Raji (cell line): Measurements from ENCODE around the gene PLCL2.

ENCODE experiments used
- POLR2A ChIP-seq: IDR thresholded peaks from 2 replicates; pipeline ENCODE4 v1.6.1; 2011; ENCODE audit warnings: low read depth, low read length, control low read depth; ENCODE audit not compliant: insufficient read depth

PLCL2 gene

DNA sequence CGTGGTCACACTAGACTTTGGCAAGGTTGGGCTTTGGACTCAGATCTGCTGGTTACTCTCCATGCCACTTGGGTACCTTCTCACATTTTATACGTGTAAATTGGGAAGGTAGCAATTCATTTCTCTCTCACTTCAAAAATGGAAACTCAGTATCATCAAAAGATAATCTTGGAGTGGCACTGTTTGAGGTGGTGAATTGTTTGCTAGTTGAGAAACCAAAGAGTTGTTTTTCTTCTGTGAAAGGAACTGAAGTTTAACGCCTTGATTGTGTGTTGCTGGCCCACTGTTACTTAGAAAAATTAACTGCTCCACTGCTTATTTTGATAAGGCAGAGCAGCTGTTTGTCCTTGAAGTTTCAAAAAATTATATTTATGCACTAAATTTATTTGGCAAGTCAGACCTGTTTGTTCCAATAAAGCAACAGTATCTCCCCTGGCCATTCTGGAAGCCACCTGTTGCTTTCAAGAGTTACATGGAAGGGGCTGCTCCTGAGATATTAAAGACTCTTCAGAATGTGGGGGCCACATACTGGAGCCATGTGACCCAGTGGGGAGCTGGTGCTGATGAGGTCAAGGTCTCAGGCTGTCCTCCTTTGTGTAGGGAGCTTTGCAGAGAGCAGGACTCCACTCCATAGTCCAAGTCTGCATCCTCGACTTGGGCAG lies 16.2 kb downstream of the PLCL2 start:
- TF ChIP-seq POLR2A: no peak

DNA sequence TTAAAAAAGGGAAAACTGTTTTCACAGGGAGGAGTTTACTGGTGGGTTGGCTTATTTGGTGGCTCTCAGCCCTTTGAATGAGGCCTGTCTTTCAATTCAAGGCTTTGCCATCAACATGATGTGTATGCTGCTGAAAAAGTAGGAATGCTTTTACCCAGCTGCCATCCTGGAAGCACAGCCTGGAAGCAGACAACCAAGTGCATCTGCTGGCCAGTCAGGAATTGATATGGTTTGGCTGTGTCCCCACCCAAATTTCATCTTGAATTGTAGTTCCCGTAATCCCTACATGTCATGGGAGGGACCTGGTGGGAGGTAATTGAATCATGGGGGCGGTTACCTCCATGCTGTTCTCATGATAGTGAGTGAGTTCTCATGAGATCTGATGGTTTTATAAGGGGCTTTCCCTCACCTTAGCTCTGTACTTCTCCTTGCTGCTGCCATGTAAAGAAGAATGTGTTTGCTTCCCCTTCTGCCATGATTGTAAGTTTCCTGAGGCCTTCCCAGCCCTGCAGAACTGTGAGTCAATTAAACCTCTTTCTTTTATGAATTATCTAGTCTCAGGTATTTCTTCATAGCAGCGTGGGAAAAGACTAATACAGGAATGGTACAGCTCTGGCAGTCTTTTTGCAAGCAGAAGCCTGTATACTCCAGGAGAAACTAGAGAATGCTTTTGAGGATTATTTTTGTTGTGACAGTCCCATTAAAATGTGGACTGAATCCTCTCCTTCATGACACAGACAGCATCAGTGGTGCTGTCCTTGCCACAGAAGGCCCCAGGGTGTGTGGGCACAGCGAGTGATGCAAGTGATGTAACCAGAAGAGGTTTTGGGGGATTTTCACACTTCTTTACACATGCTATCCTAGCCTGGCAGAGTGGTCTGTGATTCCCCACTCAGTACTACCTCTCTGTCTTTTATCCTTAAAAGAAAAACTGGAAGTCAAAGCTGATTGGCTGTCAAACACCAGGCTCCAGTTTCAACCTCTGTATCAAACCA lies 20.0 kb downstream of the PLCL2 start:
- no peak for TF ChIP-seq POLR2A

DNA sequence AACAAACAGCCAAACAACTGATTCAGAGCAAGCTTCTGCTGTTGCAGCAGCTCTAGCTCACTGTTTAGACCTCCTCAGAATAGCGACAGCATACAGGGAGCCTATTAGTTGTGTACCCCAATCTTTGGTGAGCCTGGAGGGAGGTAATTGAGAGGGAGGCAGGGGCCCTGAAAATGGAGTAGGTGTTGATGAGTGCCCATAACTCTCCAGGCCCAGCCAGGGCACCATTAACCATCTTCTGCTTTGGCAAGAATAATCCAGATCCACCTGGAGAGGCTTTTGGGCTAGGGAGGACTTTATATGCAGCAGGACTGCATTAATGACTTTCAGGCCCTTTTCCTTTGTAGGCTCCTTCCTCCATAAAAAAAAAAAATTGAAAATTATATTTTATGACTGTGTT lies 20.9 kb downstream of the PLCL2 start:
- no peak for TF ChIP-seq POLR2A

DNA sequence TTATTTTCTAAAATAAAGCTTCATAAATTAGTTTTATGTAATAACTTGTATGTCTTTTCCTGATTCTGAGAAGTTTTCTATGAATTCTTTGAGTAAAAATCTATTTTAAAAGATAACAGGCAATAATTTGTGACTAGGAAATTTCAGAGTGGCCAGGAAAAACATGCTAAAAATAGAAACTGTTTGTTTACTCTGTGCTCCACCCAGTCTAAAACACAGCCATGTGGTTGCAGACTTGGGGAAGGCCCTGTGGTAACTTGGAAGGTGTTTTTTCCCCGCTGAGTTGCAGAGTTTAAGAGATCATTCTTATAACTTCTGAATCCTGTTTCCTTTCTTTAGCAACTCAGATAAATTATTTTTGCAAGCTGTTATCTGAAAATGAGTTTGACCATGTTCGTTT lies 21.9 kb downstream of the PLCL2 start:
- TF ChIP-seq POLR2A: no peak

DNA sequence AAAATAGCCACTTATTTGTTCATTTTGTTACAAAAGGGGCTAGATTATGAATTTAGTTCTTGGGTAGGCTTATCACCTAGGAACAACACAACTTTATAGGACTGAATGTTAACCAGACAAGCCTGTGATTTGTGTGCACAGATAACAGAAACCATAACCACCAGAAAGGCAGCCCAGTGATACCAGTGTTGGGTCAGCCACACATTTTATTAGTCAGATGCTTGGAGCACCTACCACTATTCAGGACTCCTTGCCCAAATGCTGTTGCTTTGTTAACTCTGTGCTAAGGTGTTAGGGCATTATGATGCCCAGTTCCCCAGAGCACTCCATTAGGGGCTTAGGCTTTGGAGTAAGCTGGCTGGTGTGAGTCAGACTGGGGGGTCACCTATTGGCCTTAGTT lies 22.5 kb downstream of the PLCL2 start:
- TF ChIP-seq POLR2A: no peak

DNA sequence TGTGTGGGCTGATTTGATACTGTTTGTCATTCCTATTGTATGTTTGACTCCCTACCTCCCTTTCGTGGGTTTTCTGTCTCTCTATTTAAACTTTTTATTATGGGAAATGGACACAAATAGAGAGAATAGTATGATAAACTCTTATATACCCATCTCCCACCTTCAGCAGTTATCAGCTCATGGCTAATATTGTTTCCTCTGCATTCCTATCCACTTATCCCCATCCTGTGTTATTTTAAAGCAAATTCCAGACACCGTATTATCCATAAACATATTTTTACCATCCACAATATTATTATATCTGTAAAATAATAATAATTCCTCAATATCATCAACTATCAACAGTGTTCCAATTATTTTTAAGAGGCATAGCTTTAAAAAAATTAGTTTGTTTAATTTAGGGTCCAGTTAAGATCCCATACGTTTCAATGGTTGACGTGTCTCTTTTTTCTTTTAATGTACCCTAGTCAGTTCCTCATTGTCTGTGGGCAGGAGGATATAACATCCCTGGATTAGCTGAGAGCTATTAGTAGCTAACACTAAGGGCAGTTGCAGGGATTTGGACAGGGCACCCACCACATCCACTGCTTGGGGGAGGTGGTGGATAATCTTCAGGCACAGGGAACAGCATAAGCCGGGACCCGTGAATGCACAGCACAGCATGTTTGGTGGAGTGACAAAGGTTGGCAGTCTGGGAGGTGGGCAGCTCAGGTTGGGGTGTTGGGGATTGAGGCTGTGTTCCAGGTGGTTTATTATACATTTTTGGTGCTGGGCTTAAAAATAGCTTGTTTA lies 23.5 kb downstream of the PLCL2 start:
- TF ChIP-seq POLR2A: no peak

DNA sequence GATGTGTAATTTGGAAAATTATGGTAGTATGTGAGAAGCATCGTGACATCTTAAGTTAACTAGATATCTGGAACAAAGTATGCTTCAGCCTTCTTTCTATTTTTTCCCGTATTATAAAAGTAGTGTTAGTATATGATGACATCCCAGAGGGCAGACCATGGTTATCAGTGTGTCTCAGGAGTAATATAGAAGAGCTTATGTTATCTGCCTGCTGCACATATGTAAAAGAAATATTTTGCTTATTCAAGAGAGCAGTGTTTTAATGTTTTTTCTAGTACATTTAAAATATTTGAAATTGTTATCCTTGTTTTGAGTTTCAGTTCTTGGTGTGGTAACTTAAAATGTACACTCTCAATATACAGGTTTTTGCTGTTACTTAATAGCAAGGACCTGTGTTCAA lies 24.1 kb downstream of the PLCL2 start:
- TF ChIP-seq POLR2A: no peak

DNA sequence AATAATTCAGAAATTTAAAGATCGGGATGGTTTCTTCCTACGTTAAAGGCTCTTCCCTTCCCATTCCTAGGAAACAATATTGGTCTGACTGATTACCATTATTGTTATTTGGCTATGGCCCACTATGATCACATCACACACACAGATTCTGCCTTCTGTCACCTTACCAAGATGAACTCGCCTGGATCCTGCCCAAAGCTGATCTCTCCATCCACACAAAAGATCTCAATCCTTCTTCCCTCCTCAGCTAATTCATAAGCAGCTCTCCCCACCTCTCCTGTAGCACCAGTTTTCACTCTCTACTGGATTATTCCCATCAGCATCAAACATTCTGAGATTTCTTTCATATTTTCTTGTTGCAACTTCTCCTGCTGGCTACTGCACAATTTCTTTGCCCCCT lies 25.0 kb downstream of the PLCL2 start:
- TF ChIP-seq POLR2A: no peak

DNA sequence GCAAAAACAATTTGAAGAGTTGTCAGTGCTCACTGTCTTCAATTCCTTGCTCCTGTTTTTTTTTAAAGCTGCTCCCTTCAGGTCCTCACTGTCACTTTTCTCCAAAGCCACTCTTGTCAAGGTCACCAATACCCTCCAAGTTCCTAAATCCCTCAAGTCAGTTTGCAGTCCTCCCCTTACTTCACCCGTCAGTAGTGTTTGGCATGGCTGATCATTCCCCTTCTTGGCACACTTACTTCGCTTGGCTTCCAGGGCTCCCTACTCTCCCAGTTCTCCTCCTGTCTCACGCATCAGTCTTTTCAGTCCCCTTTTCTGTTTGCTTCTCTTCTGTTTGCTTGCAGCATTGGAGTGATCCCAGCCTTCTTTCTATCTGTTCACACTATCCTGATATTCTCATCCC lies 25.5 kb downstream of the PLCL2 start:
- TF ChIP-seq POLR2A: no peak

DNA sequence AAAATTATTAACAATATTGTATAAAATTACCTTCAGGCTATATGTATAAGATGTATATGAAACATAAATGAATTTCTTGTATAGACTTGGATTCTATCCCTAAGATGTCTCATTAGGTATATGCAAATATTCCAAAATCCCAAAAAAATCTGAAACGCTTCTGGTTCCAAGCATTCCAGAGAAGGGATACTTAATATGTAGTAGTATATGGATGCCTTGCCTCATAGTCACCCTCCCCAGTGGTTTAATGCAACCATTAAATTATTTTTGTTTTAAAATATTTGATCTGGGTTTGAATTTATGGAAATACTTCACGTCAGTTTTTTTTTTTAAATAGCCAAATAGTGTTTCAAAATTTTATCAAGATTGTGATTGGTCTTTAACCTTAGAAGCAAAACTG lies 27.2 kb downstream of the PLCL2 start:
- TF ChIP-seq POLR2A: no peak

DNA sequence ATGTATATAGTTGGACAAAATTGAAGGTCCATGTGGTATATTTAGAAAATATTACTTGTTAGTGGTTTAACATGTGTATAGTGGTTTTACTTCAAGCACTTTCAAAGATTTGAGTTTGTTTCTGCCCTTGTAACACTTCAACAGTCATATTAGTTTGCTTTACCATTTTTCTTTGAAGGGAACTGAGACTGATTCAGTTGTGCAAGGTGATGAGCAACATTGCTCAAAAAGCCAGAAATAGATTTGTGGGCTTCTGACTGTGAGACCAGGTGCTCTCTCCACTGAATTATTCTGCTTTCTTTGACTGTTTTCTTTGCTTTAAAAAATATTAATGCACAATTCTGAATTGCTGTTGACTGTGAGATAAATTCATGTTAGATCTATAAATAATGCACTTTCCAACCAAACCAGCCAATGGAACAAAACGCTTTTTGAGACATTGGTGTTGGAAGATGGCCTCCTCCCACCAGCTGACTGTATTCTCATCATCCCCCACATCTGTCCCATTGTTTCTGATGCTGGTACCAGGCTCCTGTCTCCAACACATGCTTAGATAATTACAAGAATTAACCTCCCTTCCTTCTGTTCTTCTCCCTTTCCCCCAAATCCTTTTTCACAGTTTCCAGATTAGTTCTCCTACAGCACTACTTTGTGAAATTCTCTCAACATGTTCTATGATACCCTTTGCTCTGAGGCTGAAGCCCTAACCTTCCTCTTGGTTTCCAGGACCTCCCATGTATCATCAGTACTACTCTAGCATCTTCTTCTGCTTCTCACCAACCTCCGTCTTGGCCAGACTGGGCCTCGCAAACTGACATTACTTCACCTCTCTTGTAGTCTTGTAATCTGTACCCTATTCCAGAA lies 27.9 kb downstream of the PLCL2 start:
- no peak for TF ChIP-seq POLR2A

DNA sequence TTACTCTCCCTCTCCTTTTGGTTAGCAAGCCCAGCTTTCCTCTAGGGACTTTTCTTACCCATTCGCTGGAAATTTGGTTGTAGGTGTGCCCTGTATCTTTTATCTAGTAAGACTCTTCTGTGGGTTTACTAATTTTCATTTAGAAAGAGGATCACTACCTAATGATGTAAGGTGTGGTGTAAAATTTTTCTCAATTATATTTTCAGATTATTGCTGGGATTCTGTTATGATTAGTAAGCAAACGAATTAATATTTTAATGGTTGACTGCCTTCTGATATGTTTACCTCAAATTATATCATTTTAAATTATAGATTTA lies 28.5 kb downstream of the PLCL2 start:
- TF ChIP-seq POLR2A: no peak

DNA sequence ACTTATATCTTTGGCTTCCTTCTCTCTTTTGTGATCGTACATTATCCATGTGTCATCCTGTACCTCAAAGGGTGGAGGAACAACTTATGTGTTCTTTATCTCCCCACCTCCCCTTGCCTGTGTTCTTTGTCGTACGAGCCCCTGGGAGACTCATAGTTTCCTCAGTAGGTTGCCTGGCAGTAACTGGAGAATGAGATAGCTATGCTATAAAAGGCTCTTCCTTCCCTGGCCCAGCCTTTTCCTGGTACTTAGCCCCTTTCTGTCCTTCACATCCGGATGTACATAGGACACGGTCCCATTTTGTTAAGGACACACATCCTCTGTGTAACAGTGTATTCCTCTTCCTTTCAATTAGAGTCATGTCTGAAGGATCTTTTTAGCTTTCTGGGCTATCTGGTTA lies 32.1 kb downstream of the PLCL2 start:
- no peak for TF ChIP-seq POLR2A

DNA sequence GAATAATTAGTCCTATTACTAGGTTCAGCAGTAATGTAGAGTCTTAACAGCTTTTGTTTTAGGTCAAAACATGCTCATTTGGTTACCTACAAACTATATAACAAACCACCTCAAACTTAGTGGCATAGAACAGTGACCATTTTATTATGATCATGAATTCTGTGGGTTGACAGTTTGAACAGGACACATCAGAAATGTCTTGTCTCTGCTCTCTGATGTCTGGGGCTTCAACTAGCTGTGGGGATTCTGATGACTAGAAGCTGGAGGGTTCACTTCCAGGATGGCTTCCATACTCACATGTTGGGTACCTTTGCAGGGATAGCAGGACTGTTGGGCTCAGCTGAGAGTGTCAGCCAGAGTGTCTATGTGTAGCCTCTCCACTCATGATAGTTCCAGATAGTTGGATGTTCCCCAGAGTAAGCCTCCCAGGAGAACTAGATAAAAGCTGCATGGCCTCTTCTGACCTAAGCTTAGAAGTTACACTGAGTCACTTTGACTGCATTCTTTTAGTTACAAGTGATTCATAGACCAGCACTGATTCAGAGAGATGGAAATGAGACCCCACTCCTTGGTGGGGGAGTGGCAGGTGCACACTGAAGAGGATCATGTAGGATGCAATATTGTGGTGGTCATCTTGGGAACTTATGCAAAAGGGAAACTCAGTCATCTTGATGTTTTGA lies 32.6 kb downstream of the PLCL2 start:
- TF ChIP-seq POLR2A: no peak

DNA sequence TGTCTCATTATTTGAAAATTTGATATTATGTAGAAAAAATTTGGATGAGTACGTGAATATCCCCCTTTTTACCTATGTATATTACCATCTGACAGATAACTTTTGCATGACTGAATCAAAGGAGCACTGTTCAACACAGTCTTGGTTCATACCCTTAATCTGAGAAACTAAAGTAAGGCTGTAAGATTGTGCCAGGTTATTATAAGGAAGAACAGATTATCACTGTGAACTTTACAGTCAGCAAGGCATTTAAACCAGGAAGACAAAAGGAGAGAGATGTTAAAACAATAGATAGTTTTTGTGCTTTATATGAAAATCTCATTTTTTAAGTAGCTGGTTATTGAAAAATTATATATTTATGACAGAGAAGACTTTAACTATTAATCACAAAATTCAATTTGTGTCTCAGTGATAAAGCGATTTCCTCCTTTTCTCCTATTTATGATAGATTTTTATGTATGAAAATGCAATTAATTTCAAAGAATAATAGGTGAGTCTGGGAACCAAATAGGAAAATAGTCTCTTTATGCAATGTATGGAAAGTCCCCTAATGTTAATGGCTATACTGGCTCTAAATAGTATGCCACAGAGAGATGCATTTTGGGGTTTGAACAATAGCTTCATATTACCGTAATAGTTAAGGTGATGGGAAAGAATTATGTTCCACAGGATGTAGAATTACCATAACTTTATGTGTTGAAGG lies 33.4 kb downstream of the PLCL2 start:
- no peak for TF ChIP-seq POLR2A
